Peyer's patch (tissue), 4 donors: Measurements from ENCODE around the gene ACOX2. TPM values are rescaled to one million over a fixed set of nuclear protein-coding genes. Genes with fewer than 3 reads are reported as not detected.
A peak's percentile ranks its signal among the peaks of the same experiment; 100 is the strongest.

Experiments used
- DNase-seq, 3 donors: peaks; one replicate each; pipeline ENCODE4 v3.0.0-alpha.2; 2017 to 2019
- H3K27ac ChIP-seq, 4 donors: fragments of 200-600 bp; sonication (generic); one replicate each; pipeline ENCODE4 v1.5.1; 2016 to 2019
- H3K27me3 ChIP-seq, 2 donors: fragments of 200-600 bp; sonication (generic); one replicate each; pipeline ENCODE4 v1.5.1; 2019
- H3K36me3 ChIP-seq, 3 donors: fragments of 200-600 bp; sonication (generic); one replicate each; pipeline ENCODE4 v1.5.1; 2016 to 2019
- H3K4me1 ChIP-seq, 4 donors: fragments of 200-600 bp; sonication (generic); one replicate each; pipeline ENCODE4 v1.5.1; 2016 to 2019
- H3K4me3 ChIP-seq, 4 donors: fragments of 200-600 bp; sonication (generic); 1 replicate in 3 of 4; 2 replicates in 1 of 4; pipeline ENCODE4 v1.5.1; 2016 to 2019; ENCODE audit warnings: mild to moderate bottlenecking in 1 of 4
- H3K9me3 ChIP-seq, 4 donors: fragments of 200-600 bp; sonication (generic); one replicate each; pipeline ENCODE4 v1.5.1; 2016 to 2019; ENCODE audit warnings: mild to moderate bottlenecking in 1 of 4
- CTCF ChIP-seq, 6 experiments: fragments of 450-650 bp in 4 of 6; fragments of 200-600 bp in 2 of 6; sonication (generic) in 1 of 6; IDR thresholded peaks; one replicate each; pipeline ENCODE4 v1.5.1; 2017 to 2019; ENCODE audit warnings: antibody characterized with exemption in 6 of 6, mild to moderate bottlenecking in 3 of 6, moderate library complexity in 1 of 6
- POLR2A ChIP-seq, 2 donors: fragments of 450-650 bp; IDR thresholded peaks; one replicate each; pipeline ENCODE4 v1.5.1; 2017; ENCODE audit warnings: antibody characterized with exemption in 2 of 2, mild to moderate bottlenecking in 2 of 2, moderate library complexity in 2 of 2
- total RNA-seq, 4 donors: library from RNA; depleted of rRNA; stranded (reverse); fragments of >200 nt; gene quantifications; one replicate each; pipeline ENCODE4 v1.1.0, GENCODE V29; 2016

The ACOX2 gene
- total RNA-seq, 4 donors from 2014 or later: 54.5 to 162 (median 142) TPM

- Histone ChIP-seq H3K9me3 (no peaks in the 10 kb centered on the region), H3K27ac (no peak overlapping the region), H3K4me3 (no peak overlapping the region), H3K27me3 (no peaks in the 10 kb centered on the region), H3K36me3 (no peaks in the 10 kb centered on the region), H3K4me1 (no peaks in the 10 kb centered on the region)
- no peak for TF ChIP-seq CTCF (IDR thresholded peaks at IDR 0.05)
- no peak for TF ChIP-seq POLR2A (IDR thresholded peaks at IDR 0.05)
- DNase-seq: no peak
Observed at GRCh38 chr3:58562498-58562897, 25.5 kb upstream of the ACOX2 start.

- H3K4me1 ChIP-seq: no peaks in the 10 kb centered on the region
- no peaks in the 10 kb centered on the region for H3K27me3 ChIP-seq
- TF ChIP-seq POLR2A (IDR thresholded peaks at IDR 0.05): no peak
- TF ChIP-seq CTCF (IDR thresholded peaks at IDR 0.05): peak in 2 of 6 experiments; percentile 9 to 25
- no peak for DNase-seq
- H3K9me3 ChIP-seq: no peaks in the 10 kb centered on the region
- no peaks in the 10 kb centered on the region for H3K36me3 ChIP-seq
- no peak overlapping the region for H3K4me3 ChIP-seq
- no peak overlapping the region for H3K27ac ChIP-seq
Observed at GRCh38 chr3:58560771-58561311, 23.9 kb upstream of the ACOX2 start.

- no peaks in the 10 kb centered on the region for H3K9me3 ChIP-seq
- H3K4me1 ChIP-seq: no peaks in the 10 kb centered on the region
- TF ChIP-seq CTCF (IDR thresholded peaks at IDR 0.05) (no peak), POLR2A (IDR thresholded peaks at IDR 0.05) (no peak)
- no peak for DNase-seq
- H3K36me3 ChIP-seq: no peaks in the 10 kb centered on the region
- no peak overlapping the region for H3K4me3 ChIP-seq
- no peak overlapping the region for H3K27ac ChIP-seq
- H3K27me3 ChIP-seq: no peaks in the 10 kb centered on the region
Observed at GRCh38 chr3:58559586-58559985, 22.6 kb upstream of the ACOX2 start.

- H3K27ac ChIP-seq: no peak overlapping the region
- no peak for TF ChIP-seq POLR2A (IDR thresholded peaks at IDR 0.05)
- no peak for TF ChIP-seq CTCF (IDR thresholded peaks at IDR 0.05)
- H3K27me3 ChIP-seq: no peaks in the 10 kb centered on the region
- no peaks in the 10 kb centered on the region for H3K4me1 ChIP-seq
- no peak for DNase-seq
- no peak overlapping the region for H3K4me3 ChIP-seq
- H3K36me3 ChIP-seq: no peaks in the 10 kb centered on the region
- H3K9me3 ChIP-seq: no peaks in the 10 kb centered on the region
Observed at GRCh38 chr3:58557491-58557890, 20.5 kb upstream of the ACOX2 start.

GRCh38 chr3:58556761-58557221, 19.8 kb upstream of the ACOX2 start:
- H3K9me3 ChIP-seq: no peaks in the 10 kb centered on the region
- H3K4me3 ChIP-seq: no peak overlapping the region
- no peak for DNase-seq
- H3K4me1 ChIP-seq: no peaks in the 10 kb centered on the region
- H3K27me3 ChIP-seq: no peaks in the 10 kb centered on the region
- H3K27ac ChIP-seq: no peak overlapping the region
- no peak for TF ChIP-seq POLR2A (IDR thresholded peaks at IDR 0.05)
- no peak for TF ChIP-seq CTCF (IDR thresholded peaks at IDR 0.05)
- H3K36me3 ChIP-seq: no peaks in the 10 kb centered on the region

- no peak for TF ChIP-seq POLR2A (IDR thresholded peaks at IDR 0.05)
- no peak for TF ChIP-seq CTCF (IDR thresholded peaks at IDR 0.05)
- Histone ChIP-seq H3K27ac (no peak overlapping the region), H3K27me3 (no peaks in the 10 kb centered on the region), H3K4me3 (no peak overlapping the region), H3K4me1 (no peaks in the 10 kb centered on the region), H3K9me3 (no peaks in the 10 kb centered on the region), H3K36me3 (no peaks in the 10 kb centered on the region)
- no peak for DNase-seq
Observed at GRCh38 chr3:58556001-58556400, 19.0 kb upstream of the ACOX2 start.
